HepG2 (cell line): ENCODE measurements around the gene TM4SF1. TPM values are rescaled to one million over a fixed set of nuclear protein-coding genes. Genes with fewer than 3 reads are reported as not detected.
A peak's percentile ranks its signal among the peaks of the same experiment; 100 is the strongest.

ENCODE experiments used
- EEA1 ChIP-seq: sonication (generic); formaldehyde crosslinking; IDR thresholded peaks from 2 replicates; pipeline ENCODE4 v1.5.1; 2020; ENCODE audit warnings: mild to moderate bottlenecking, missing genetic modification reagents, borderline replicate concordance
- GATAD2A ChIP-seq: IDR thresholded peaks from 2 replicates; pipeline ENCODE4 v1.6.1; 2016
- HNF1A ChIP-seq, 2 experiments: sonication (generic) in 1 of 2; formaldehyde crosslinking in 1 of 2; IDR thresholded peaks; 2 replicates each; pipeline versions ENCODE4 v1.4.0 to v1.6.1; 2016 to 2020; ENCODE audit warnings: borderline replicate concordance in 1 of 2, low read depth in 1 of 2, mild to moderate bottlenecking in 1 of 2, missing genetic modification reagents in 1 of 2
- HNRNPK ChIP-seq: fragments of 200-400 bp; formaldehyde crosslinking; IDR thresholded peaks from 2 replicates; pipeline ENCODE4 v1.6.1; 2018; ENCODE audit warnings: low read length, low read depth, moderate library complexity, mild to moderate bottlenecking; ENCODE audit not compliant: poor library complexity, severe bottlenecking
- PITX1 ChIP-seq: sonication (generic); formaldehyde crosslinking; IDR thresholded peaks from 2 replicates; pipeline ENCODE4 v1.5.1; 2020; ENCODE audit warnings: mild to moderate bottlenecking, missing genetic modification reagents
- SOX6 ChIP-seq, 2 experiments: fragments of 450-650 bp in 1 of 2; sonication (generic) in 1 of 2; formaldehyde crosslinking in 1 of 2; IDR thresholded peaks; 2 replicates each; pipeline versions ENCODE4 v1.4.0 to v1.6.1; 2017 to 2020; ENCODE audit warnings: antibody characterized with exemption in 1 of 2, mild to moderate bottlenecking in 1 of 2, missing genetic modification reagents in 1 of 2
- ZMYM4 ChIP-seq: sonication (generic); formaldehyde crosslinking; IDR thresholded peaks from 2 replicates; pipeline ENCODE4 v1.8.1; 2023; ENCODE audit warnings: mild to moderate bottlenecking, missing genetic modification reagents
- ZNF264 ChIP-seq: sonication (generic); formaldehyde crosslinking; IDR thresholded peaks from 2 replicates; pipeline ENCODE4 v1.4.0; 2020; ENCODE audit warnings: missing genetic modification reagents
- polyA plus RNA-seq, 8 experiments: library from polyadenylated mRNA; depleted of rRNA in 3 of 8; stranded (reverse) in 7 of 8; unstranded in 1 of 8; fragments of >200 nt; fragmentation: Illumina TruSeq in 4 of 8; extraction: Trizol in 4 of 8; gene quantifications; 2 replicates each; pipeline versions ENCODE4 v1.2.1 to v1.2.3, GENCODE V29; 2011 to 2016; ENCODE audit warnings: low read depth in 4 of 8, missing spikeins in 1 of 8, mixed read lengths in 1 of 8; ENCODE audit not compliant: insufficient read depth in 1 of 8
- total RNA-seq, 5 experiments: library from RNA; depleted of rRNA; stranded (reverse); fragments of >200 nt; fragmentation: Illumina TruSeq; extraction: Trizol; gene quantifications; 2 replicates each; pipeline ENCODE4 v1.2.3, GENCODE V29; 2016; ENCODE audit warnings: low read depth in 1 of 5
- TF ChIP-seq, protein P1 (sequence below), 2 experiments: fragments of 450-650 bp in 1 of 2; sonication (generic) in 1 of 2; formaldehyde crosslinking in 1 of 2; IDR thresholded peaks; 2 replicates each; pipeline versions ENCODE4 v1.6.1 to v1.8.0; 2016 to 2022; ENCODE audit warnings: antibody characterized with exemption in 1 of 2, mild to moderate bottlenecking in 1 of 2, missing genetic modification reagents in 1 of 2
- TF ChIP-seq, protein P2 (sequence below): sonication (generic); formaldehyde crosslinking; IDR thresholded peaks from 2 replicates; pipeline ENCODE4 v1.5.0; 2020; ENCODE audit warnings: missing genetic modification reagents

TM4SF1 gene
- total and polyA plus RNA-seq, 2 of the 13 experiments (the other 11 are each of a cell fraction or from before 2014, with no cell fraction given), result 431 to 1,359 TPM

GRCh38 chr3:149381173-149382100 lies 4.0 kb upstream of the TM4SF1 start (continued):
- TF ChIP-seq SOX6 (IDR thresholded peaks at IDR 0.05), result no peak
- peak; percentile 97 for TF ChIP-seq SOX6 (CRISPR knock-in tag; IDR thresholded peaks at IDR 0.05)
- peak; percentile 17 for TF ChIP-seq HNRNPK
- peak; percentile 71 for TF ChIP-seq GATAD2A (CRISPR knock-in tag)
- TF ChIP-seq EEA1 (CRISPR knock-in tag), result no peak
- TF ChIP-seq HNF1A (IDR thresholded peaks at IDR 0.05; ENCODE audit: low read depth), result peak; percentile 17; the same call in 1 of the 2 replicates
- TF ChIP-seq HNF1A (CRISPR knock-in tag; IDR thresholded peaks at IDR 0.05; ENCODE audit: borderline replicate concordance), result no peak
- peak; percentile 87 for TF ChIP-seq PITX1 (CRISPR knock-in tag)
- peak; percentile 65 for TF ChIP-seq ZMYM4 (CRISPR knock-in tag)
- TF ChIP-seq, protein P1, sequence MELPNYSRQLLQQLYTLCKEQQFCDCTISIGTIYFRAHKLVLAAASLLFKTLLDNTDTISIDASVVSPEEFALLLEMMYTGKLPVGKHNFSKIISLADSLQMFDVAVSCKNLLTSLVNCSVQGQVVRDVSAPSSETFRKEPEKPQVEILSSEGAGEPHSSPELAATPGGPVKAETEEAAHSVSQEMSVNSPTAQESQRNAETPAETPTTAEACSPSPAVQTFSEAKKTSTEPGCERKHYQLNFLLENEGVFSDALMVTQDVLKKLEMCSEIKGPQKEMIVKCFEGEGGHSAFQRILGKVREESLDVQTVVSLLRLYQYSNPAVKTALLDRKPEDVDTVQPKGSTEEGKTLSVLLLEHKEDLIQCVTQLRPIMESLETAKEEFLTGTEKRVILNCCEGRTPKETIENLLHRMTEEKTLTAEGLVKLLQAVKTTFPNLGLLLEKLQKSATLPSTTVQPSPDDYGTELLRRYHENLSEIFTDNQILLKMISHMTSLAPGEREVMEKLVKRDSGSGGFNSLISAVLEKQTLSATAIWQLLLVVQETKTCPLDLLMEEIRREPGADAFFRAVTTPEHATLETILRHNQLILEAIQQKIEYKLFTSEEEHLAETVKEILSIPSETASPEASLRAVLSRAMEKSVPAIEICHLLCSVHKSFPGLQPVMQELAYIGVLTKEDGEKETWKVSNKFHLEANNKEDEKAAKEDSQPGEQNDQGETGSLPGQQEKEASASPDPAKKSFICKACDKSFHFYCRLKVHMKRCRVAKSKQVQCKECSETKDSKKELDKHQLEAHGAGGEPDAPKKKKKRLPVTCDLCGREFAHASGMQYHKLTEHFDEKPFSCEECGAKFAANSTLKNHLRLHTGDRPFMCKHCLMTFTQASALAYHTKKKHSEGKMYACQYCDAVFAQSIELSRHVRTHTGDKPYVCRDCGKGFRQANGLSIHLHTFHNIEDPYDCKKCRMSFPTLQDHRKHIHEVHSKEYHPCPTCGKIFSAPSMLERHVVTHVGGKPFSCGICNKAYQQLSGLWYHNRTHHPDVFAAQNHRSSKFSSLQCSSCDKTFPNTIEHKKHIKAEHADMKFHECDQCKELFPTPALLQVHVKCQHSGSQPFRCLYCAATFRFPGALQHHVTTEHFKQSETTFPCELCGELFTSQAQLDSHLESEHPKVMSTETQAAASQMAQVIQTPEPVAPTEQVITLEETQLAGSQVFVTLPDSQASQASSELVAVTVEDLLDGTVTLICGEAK (IDR thresholded peaks at IDR 0.05), result peak; percentile 33; the same call in 1 of the 2 replicates
- TF ChIP-seq, protein P1 (CRISPR knock-in tag; IDR thresholded peaks at IDR 0.05), result no peak
- TF ChIP-seq, protein P2, sequence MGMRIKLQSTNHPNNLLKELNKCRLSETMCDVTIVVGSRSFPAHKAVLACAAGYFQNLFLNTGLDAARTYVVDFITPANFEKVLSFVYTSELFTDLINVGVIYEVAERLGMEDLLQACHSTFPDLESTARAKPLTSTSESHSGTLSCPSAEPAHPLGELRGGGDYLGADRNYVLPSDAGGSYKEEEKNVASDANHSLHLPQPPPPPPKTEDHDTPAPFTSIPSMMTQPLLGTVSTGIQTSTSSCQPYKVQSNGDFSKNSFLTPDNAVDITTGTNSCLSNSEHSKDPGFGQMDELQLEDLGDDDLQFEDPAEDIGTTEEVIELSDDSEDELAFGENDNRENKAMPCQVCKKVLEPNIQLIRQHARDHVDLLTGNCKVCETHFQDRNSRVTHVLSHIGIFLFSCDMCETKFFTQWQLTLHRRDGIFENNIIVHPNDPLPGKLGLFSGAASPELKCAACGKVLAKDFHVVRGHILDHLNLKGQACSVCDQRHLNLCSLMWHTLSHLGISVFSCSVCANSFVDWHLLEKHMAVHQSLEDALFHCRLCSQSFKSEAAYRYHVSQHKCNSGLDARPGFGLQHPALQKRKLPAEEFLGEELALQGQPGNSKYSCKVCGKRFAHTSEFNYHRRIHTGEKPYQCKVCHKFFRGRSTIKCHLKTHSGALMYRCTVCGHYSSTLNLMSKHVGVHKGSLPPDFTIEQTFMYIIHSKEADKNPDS, result 0 out of 2 replicates have a peak, but pooled peaks have one; percentile 59
- 0 out of 2 replicates have a peak, but pooled peaks have one; percentile 45 for TF ChIP-seq ZNF264 (CRISPR knock-in tag)
